ENCODE results near the gene DGKD. TPM values are rescaled to one million over a fixed set of nuclear protein-coding genes. Genes with fewer than 3 reads are reported as not detected.

The DGKD gene
- total RNA-seq, 2 donors from 2014 or later, result 21.5 to 63.1 TPM

DNA sequence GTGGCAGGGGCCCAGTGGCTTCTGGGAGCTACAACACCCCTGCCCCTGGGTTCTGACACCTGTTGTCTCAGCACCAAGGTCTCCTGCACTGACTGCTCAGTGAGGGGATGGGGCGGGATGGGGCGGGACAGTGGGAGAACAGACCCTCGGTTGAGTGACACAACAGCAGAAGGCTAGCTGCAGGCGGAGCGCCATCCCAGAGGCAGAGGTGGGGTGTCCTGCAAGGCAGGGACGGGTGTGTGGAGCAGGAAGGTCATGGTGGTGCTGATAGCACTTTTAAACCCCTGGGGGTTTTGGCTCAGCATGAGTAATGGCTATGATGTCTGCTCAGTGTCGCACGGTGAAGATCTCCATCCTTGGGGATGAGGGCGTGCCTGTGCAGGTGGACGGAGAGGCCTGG, 105.1 kb downstream of the DGKD start:
- TF ChIP-seq, protein P1, sequence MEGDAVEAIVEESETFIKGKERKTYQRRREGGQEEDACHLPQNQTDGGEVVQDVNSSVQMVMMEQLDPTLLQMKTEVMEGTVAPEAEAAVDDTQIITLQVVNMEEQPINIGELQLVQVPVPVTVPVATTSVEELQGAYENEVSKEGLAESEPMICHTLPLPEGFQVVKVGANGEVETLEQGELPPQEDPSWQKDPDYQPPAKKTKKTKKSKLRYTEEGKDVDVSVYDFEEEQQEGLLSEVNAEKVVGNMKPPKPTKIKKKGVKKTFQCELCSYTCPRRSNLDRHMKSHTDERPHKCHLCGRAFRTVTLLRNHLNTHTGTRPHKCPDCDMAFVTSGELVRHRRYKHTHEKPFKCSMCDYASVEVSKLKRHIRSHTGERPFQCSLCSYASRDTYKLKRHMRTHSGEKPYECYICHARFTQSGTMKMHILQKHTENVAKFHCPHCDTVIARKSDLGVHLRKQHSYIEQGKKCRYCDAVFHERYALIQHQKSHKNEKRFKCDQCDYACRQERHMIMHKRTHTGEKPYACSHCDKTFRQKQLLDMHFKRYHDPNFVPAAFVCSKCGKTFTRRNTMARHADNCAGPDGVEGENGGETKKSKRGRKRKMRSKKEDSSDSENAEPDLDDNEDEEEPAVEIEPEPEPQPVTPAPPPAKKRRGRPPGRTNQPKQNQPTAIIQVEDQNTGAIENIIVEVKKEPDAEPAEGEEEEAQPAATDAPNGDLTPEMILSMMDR (IDR thresholded peaks at IDR 0.05), result no peak
- TF ChIP-seq POLR2A (IDR thresholded peaks at IDR 0.05), result no peak
- TF ChIP-seq POLR2AphosphoS5 (IDR thresholded peaks at IDR 0.05), result no peak
- Histone ChIP-seq H3K27ac (no peak overlapping the region), H3K36me3 (peaks cover 4 to 10% of the 10 kb centered on the region in 2 donors), H3K27me3 (replicated peaks; ENCODE audit: insufficient read depth) (no peaks in the 10 kb centered on the region), H3K9me3 (no peaks in the 10 kb centered on the region), H3K4me1 (replicated peaks) (peaks cover 4% of the 10 kb centered on the region), H3K4me3 (no peak overlapping the region)
- DNase-seq (ENCODE audit: low spot score), result no peak
- 95% methylated on average over 10 of the region's 10 CpGs for WGBS
- intact Hi-C loops (cut with DNase I), result no loop called here

DNA sequence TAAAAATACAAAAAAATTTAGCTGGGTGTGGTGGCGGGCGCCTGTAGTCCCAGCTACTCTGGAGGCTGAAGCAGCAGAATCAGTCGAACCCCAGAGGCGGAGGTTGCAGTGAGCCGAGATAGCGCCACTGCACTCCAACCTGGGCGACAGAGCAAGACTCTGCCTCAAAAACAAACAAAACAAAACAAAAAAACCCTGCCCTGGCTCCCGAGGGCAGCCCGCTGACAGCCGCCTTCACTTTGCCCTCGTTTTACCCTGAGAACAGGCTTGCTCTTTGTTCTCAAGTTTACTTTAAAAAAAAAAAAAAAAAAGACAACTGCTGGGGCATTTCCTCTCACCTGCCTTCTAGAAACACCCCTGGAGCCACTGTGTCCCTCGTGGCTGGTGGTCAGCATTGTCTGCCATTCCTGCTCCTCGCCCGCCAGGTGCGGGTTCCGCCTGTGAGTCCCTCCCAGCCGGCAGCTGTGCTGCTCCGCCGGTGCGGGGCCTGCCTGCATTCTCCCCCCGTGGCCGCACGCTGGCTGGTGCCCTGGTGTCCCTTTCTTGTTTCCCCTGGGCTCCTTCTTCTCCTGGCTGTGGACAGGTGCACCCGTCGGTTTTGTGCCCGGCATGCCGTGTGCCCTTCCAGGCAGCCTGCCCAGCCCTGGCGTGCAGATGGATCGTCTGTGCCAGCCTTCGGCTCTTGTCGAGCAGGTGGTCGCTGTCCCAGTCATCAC, 106.6 kb downstream of the DGKD start:
- no peak for TF ChIP-seq POLR2A (IDR thresholded peaks at IDR 0.05)
- TF ChIP-seq, protein P1 (IDR thresholded peaks at IDR 0.05), result peak in 1 of 4 experiments; percentile 7
- DNase-seq (ENCODE audit: low spot score), result peak; percentile 44
- no peaks in the 10 kb centered on the region for H3K9me3 ChIP-seq
- WGBS, result 47% methylated on average over 32 of the region's 32 CpGs
- intact Hi-C loops (cut with DNase I), result no loop called here
- H3K4me1 ChIP-seq (replicated peaks), result peaks cover 4% of the 10 kb centered on the region
- peak overlapping the region; percentile 44 to 51 for H3K27ac ChIP-seq
- peaks cover 4 to 14% of the 10 kb centered on the region in 2 donors for H3K36me3 ChIP-seq
- no peaks in the 10 kb centered on the region for H3K27me3 ChIP-seq (replicated peaks; ENCODE audit: insufficient read depth)
- no peak overlapping the region for H3K4me3 ChIP-seq

DNA sequence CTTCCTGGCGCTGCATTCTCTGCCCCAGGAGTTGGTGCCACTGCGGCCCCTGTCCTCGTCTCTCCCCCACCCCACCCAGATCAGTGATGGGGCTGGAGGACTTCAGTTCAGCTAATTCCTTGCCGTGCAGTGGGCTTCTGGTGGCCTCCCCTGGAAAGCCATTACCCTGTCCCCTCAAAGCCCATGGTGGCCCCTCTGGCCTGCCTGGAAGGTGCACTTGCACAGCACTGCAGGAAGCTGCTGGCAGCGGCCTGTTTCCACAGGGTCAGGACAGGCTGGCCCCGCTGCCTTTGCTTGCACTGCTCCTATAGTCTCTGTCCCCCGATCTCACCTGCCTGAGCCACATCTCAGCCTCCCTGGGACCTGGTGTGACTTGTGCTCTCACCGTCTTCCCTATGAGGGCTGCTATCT, 107.2 kb downstream of the DGKD start:
- H3K9me3 ChIP-seq, result no peaks in the 10 kb centered on the region
- no peak for DNase-seq (ENCODE audit: low spot score)
- 69% methylated on average over 8 of the region's 8 CpGs for WGBS
- H3K27me3 ChIP-seq (replicated peaks; ENCODE audit: insufficient read depth), result no peaks in the 10 kb centered on the region
- peaks cover 4% of the 10 kb centered on the region for H3K4me1 ChIP-seq (replicated peaks)
- peaks cover 4 to 14% of the 10 kb centered on the region in 2 donors for H3K36me3 ChIP-seq
- intact Hi-C loops (cut with DNase I), result no loop called here
- TF ChIP-seq POLR2A (IDR thresholded peaks at IDR 0.05) (no peak), POLR2AphosphoS5 (IDR thresholded peaks at IDR 0.05) (no peak)
- TF ChIP-seq, protein P1 (IDR thresholded peaks at IDR 0.05), result no peak
- H3K27ac ChIP-seq, result peak overlapping the region in 1 of 2 donors; percentile 51
- no peak overlapping the region for H3K4me3 ChIP-seq

- intact Hi-C loops (cut with DNase I), result no loop called here
- DNase-seq (ENCODE audit: low spot score), result no peak
- WGBS, result 95% methylated on average over 25 of the region's 25 CpGs
- H3K27me3 ChIP-seq (replicated peaks; ENCODE audit: insufficient read depth), result no peaks in the 10 kb centered on the region
- no peak overlapping the region for H3K4me3 ChIP-seq
- TF ChIP-seq POLR2AphosphoS5 (IDR thresholded peaks at IDR 0.05) (no peak), POLR2A (IDR thresholded peaks at IDR 0.05) (no peak)
- TF ChIP-seq, protein P1 (IDR thresholded peaks at IDR 0.05), result no peak
- H3K9me3 ChIP-seq, result no peaks in the 10 kb centered on the region
- H3K27ac ChIP-seq, result no peak overlapping the region
- peaks cover 4 to 10% of the 10 kb centered on the region in 2 donors for H3K36me3 ChIP-seq
- peaks cover 4% of the 10 kb centered on the region for H3K4me1 ChIP-seq (replicated peaks)
Measured at GRCh38 chr2:233462202-233462785, 108.0 kb downstream of the DGKD start.

Measured in prostate gland (tissue), 2 donors.